GM19397 (cell line): ENCODE data around the gene CYCS.
"Not testable (repeated sequence)": the region's sequence is repeated elsewhere in the genome, so short reads cannot be mapped to it uniquely, and the experiment has no call there.

Experiments
- ATAC-seq: cut with Tn5 transposase; IDR thresholded peaks from one replicate; pipeline ENCODE4 v1.9.1; 2021; ENCODE audit warnings: mild to moderate bottlenecking, moderate library complexity; ENCODE audit not compliant: unreplicated experiment

Gene CYCS

GRCh38 chr7:25118048-25118753 lies 6.9 kb downstream of the CYCS start:
- ATAC-seq: peak; percentile 23

- peak; percentile 76 for ATAC-seq
These were observed 7.6 kb downstream of the CYCS start for GRCh38 chr7:25117226-25118047.

- ATAC-seq: no peak
These were observed 8.4 kb downstream of the CYCS start for GRCh38 chr7:25116621-25117020.

GRCh38 chr7:25110514-25110913 lies 14.5 kb downstream of the CYCS start:
- not testable (repeated sequence) for ATAC-seq

GRCh38 chr7:25109276-25109675 lies 15.8 kb downstream of the CYCS start:
- ATAC-seq: no peak

- ATAC-seq: no peak
These were observed 19.1 kb downstream of the CYCS start for GRCh38 chr7:25105911-25106310.

GRCh38 chr7:25103773-25104172 lies 21.3 kb downstream of the CYCS start:
- ATAC-seq: no peak

GRCh38 chr7:25101817-25102216 lies 23.2 kb downstream of the CYCS start:
- no peak for ATAC-seq

GRCh38 chr7:25098096-25099046 lies 26.7 kb downstream of the CYCS start:
- ATAC-seq: no peak

- ATAC-seq: no peak
These were observed 29.3 kb downstream of the CYCS start for GRCh38 chr7:25095516-25096345.

- ATAC-seq: peak; percentile 60
These were observed 31.7 kb downstream of the CYCS start for GRCh38 chr7:25093268-25093826.

- no peak for ATAC-seq
These were observed 33.3 kb downstream of the CYCS start for GRCh38 chr7:25091779-25092178.

GRCh38 chr7:25091176-25091575 lies 33.9 kb downstream of the CYCS start:
- ATAC-seq: no peak

GRCh38 chr7:25090374-25090773 lies 34.7 kb downstream of the CYCS start:
- no peak for ATAC-seq

GRCh38 chr7:25087855-25088254 lies 37.2 kb downstream of the CYCS start:
- ATAC-seq: peak; percentile 82

- no peak for ATAC-seq
These were observed 40.2 kb downstream of the CYCS start for GRCh38 chr7:25084821-25085220.

GRCh38 chr7:25083201-25083600 lies 41.9 kb downstream of the CYCS start:
- no peak for ATAC-seq

GRCh38 chr7:25082041-25082440 lies 43.0 kb downstream of the CYCS start:
- ATAC-seq: not testable (repeated sequence)

- no peak for ATAC-seq
These were observed 48.0 kb downstream of the CYCS start for GRCh38 chr7:25077096-25077495.

- no peak for ATAC-seq
These were observed 49.6 kb downstream of the CYCS start for GRCh38 chr7:25075459-25075858.
